SU-DHL-6 (cell line): ENCODE results near the gene OLFM2.
A peak's percentile ranks its signal among the peaks of the same experiment; 100 is the strongest.

Experiments used
- EZH2phosphoT487 ChIP-seq: fragments of 200-600 bp; sonication (generic), shearing (Covaris generic); conservative IDR thresholded peaks from 2 replicates; pipeline ENCODE4 v1.6.1; 2018; ENCODE audit warnings: mild to moderate bottlenecking, antibody characterized with exemption, low read length, moderate library complexity, mixed read lengths
- TF ChIP-seq, protein P1 (sequence below): fragments of 200-600 bp; sonication (generic); IDR thresholded peaks from one replicate; pipeline ENCODE4 v1.5.1; 2017; ENCODE audit warnings: antibody characterized with exemption, mild to moderate bottlenecking, low read length, moderate library complexity; ENCODE audit not compliant: insufficient read depth, poor library complexity, severe bottlenecking

DNA sequence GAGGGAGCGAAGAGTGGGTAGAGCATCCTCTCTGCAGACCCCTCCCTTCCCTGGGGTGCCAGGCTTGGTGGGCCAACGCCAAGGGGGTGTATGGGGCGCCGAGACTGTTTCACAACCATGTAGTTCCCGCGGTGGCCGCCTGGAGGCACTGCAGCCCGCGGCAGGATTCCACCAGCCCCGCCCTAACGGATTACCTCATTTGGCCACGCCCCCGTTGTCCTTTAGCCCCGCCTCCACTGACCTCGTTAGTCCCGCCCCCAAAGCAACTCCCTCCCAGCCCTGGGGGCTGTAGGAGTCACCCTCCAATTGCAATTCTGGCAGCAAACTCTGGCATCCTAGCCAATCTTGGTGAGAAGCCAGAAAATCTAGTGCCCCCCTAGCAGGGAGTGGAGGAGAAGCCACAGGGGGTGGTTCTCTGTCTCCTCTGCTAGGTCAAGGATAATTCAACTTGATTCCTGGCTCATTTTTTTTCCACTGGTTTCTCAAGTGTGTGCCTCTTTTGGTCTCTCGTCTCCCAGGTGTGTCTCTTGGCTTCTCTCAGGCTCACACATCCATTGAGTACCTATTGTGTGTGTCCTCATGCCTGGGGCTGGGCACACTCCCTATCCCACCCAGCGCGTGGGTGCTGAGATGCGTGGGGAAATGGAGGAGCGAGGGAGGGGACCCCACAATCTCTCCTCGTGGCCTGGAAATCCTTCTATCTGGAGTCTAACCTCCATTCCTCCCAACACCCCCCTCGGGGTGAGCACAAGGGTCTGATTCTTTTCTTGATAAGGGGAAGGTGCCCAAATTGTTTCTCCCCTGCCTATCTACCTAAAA, 2.0 kb downstream of the OLFM2 start:
- TF ChIP-seq, protein P1, sequence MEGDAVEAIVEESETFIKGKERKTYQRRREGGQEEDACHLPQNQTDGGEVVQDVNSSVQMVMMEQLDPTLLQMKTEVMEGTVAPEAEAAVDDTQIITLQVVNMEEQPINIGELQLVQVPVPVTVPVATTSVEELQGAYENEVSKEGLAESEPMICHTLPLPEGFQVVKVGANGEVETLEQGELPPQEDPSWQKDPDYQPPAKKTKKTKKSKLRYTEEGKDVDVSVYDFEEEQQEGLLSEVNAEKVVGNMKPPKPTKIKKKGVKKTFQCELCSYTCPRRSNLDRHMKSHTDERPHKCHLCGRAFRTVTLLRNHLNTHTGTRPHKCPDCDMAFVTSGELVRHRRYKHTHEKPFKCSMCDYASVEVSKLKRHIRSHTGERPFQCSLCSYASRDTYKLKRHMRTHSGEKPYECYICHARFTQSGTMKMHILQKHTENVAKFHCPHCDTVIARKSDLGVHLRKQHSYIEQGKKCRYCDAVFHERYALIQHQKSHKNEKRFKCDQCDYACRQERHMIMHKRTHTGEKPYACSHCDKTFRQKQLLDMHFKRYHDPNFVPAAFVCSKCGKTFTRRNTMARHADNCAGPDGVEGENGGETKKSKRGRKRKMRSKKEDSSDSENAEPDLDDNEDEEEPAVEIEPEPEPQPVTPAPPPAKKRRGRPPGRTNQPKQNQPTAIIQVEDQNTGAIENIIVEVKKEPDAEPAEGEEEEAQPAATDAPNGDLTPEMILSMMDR = peak; percentile 92
- TF ChIP-seq EZH2phosphoT487 = no peak
